D721Med (cell line): Measurements from ENCODE around the gene ARID1B.

ENCODE experiments used
- DNase-seq: peaks from one replicate; pipeline ENCODE4 v3.0.0; 2011; ENCODE audit warnings: low spot score; ENCODE audit not compliant: insufficient read length
- FAIRE-seq: peaks from 2 replicates; lab custom pipeline; 2011; peaks lifted over from hg19 to GRCh38; lab: Jason Lieb, UNC
- CTCF ChIP-seq: IDR thresholded peaks from 2 replicates; pipeline ENCODE4 v1.5.1; 2012; ENCODE audit warnings: mild to moderate bottlenecking, control low read depth; ENCODE audit not compliant: insufficient read depth; ENCODE audit errors: missing control alignments

The ARID1B gene

GRCh38 chr6:157096105-157096504 lies 318.9 kb downstream of the ARID1B start:
- DNase-seq: no peak
- no peak for TF ChIP-seq CTCF
- no peak for FAIRE-seq

GRCh38 chr6:157096522-157096921 lies 319.3 kb downstream of the ARID1B start:
- DNase-seq: no peak
- TF ChIP-seq CTCF: no peak
- FAIRE-seq: no peak

GRCh38 chr6:157097255-157097955 lies 320.2 kb downstream of the ARID1B start:
- no peak for TF ChIP-seq CTCF
- DNase-seq (no peak), FAIRE-seq (no peak)

- no peak for DNase-seq
- no peak for FAIRE-seq
- no peak for TF ChIP-seq CTCF
Measured at GRCh38 chr6:157098999-157099398, 321.8 kb downstream of the ARID1B start.

- no peak for TF ChIP-seq CTCF
- DNase-seq (no peak), FAIRE-seq (no peak)
Measured at GRCh38 chr6:157099912-157100593, 322.9 kb downstream of the ARID1B start.

- DNase-seq: no peak
- TF ChIP-seq CTCF: no peak
- no peak for FAIRE-seq
Measured at GRCh38 chr6:157101166-157101565, 324.0 kb downstream of the ARID1B start.

- FAIRE-seq (no peak), DNase-seq (no peak)
- TF ChIP-seq CTCF: no peak
Measured at GRCh38 chr6:157104803-157105202, 327.6 kb downstream of the ARID1B start.
